Cerebellar nuclear complex (tissue), 1 donor: ENCODE results near the gene CCDC102B.
"Not testable (repeated sequence)": the region's sequence is repeated elsewhere in the genome, so short reads cannot be mapped to it uniquely, and the experiment has no call there.

ENCODE experiments used
- DNase-seq, 2 experiments: peaks; one replicate each; lab custom pipeline; 2025; lab: John Stamatoyannopoulos, UW

CCDC102B gene

GRCh38 chr18:68909579-68909978 is 111.7 kb downstream of the CCDC102B start:
- DNase-seq: no peak

DNA sequence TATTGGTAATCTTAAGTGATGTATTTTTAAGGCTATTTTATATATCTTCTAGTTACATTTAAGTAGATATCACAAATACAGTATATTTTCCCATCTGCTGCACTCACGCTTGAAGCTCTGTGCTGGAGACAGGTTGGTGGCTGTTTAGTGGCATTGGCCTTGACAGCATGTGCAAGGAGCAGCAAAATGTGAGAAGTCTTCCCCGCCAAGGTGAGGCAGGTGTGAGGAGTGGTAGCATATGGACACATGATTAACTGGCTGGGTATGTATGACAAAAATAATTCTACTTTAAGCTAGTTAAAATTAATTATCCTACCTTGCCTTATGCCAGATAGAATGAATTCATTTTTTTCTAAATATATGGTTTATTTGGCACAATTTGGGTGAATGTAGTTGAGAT is 117.2 kb downstream of the CCDC102B start:
- DNase-seq: peak in 1 of 2 experiments; percentile 16

DNA sequence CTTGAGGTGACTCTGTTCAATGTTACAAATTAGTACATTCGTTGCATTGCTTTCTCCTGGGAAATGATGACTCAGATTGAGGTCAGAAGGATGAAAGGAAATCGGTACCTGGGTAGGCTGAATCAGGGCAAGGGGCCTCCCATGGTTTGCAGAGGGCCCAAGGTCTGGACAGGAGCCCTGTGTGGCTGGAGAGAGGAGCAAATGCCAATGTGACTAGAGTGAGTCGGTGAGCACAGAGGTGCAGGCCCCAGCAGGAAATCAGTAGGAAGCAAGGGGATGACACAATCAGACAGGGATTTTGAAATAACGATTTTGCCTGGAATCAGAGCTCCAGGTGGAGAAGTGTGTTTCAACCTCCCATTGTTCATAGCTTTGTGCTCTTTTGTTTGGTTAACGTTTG is 118.9 kb downstream of the CCDC102B start:
- no peak for DNase-seq

DNA sequence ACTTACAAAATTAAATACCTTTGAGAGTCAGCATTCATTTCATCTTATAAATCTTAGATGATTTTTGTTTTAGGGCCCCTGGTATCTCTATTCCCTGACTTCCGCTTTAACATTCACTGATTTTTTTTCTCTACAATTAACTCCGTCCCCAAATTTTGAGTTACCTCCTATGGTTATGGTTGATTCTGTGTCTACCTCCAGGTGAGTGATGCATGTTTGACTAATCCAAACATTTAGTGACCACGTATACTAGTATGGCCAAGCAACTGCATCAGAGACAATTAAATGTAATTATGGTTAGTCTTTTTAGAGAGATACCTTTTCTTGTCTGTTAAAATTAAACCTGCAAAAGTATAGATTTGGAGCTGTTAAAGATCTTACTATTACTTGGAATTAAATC is 120.3 kb downstream of the CCDC102B start:
- DNase-seq: no peak

DNA sequence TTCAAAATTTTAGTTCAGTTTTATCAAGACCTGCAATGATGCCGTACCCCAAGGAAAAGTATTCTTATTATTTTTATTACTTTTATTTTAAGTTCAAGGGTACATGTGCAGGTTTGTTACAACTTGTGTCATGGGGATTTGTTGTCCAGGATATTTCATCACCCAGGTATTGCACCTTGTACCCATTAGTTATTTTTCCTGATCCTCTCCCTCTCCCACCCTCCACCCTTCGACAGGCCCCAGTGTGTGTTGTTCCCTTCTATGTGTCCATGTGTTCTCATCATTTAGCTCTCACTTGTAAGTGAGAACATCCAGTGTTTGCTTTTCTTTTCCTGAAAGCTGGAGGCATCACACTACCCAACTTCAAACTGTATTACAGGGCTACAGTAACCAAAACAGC is 122.0 kb downstream of the CCDC102B start:
- DNase-seq: no peak

DNA sequence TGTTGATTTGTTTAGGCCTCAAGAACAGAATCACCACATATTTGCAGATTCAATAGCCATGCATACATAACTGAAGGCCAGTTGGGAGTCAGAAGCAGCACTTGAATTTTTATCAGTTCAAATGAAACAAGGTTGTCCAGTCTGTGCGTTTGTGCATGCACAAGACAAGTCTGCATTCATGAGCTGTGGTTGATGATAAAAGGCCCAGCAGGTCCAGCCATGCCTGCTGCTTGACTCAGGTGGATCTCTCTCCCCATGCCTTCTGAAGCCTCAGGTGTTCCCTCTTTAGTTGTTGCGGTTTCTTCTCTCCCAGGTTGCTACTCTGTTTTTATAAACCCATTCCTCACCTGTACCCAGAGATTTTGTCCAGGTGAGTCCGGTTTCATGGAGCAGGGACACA is 124.5 kb downstream of the CCDC102B start:
- DNase-seq: no peak

GRCh38 chr18:68925268-68925667 is 127.4 kb downstream of the CCDC102B start:
- no peak for DNase-seq

DNA sequence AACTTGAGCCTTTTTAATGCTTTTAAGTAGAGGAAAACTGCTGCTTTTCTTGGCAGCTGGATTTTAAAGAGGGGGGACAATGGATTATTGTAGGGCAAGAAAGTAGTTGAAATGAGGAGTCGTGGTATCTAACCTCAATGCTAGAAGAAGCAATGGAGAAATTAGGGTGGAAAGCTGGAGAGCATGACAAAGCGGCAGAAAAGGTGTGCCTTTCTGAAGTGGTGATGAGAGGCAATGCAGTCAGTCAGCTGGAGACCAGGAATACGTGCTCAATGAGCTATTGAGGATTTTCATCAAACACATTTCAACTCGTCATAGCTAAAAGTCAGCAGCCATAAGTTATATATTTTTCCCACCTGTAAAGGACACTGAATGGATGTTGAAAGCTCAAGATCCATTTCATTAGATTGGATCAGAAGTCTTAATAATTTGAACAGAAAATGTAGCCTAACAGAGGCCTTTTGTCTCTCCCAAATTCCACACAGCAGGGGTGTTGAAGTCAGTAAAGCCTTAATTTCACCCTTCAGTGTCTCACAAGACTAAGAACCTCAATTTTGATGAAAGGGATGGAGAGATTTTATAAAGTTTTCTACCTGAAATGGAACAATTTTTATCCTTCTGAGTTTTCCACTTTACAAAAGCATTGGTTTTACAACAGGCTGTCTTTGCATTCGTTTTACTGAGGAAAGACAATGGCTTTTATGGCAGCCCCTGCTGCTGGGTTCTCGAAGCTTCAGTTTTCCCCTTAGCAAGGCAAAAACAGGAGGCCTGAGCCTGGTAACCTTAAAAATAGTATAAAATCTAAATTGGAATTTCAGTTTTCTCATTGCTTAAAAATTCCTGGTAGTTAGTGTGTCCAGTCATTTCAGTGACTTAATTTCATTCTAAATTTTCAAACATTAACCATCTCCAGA is 131.1 kb downstream of the CCDC102B start:
- no peak for DNase-seq

- no peak for DNase-seq
Measured at GRCh38 chr18:68935686-68936085, 137.8 kb downstream of the CCDC102B start.

GRCh38 chr18:68937029-68937599 is 139.2 kb downstream of the CCDC102B start:
- DNase-seq: no peak

DNA sequence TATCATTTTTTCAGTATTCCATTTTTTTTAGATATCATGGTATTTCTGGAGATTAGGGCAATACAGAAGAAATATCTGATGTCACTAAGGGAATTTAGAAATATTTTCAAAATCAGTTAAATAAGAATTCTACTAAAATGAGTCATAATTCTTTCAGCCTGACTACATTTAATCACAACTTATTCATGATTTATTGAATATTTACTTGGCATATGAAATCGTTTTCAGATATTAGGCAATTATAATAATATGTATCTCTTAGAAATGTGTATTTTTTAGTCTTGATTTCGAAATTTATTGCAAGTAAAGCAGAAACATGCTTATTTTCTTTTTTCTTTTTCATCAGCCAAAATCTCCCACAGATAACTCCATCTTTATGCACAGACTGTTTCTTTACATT is 142.2 kb downstream of the CCDC102B start:
- no peak for DNase-seq

- no peak for DNase-seq
Measured at GRCh38 chr18:68940754-68941153, 142.9 kb downstream of the CCDC102B start.

DNA sequence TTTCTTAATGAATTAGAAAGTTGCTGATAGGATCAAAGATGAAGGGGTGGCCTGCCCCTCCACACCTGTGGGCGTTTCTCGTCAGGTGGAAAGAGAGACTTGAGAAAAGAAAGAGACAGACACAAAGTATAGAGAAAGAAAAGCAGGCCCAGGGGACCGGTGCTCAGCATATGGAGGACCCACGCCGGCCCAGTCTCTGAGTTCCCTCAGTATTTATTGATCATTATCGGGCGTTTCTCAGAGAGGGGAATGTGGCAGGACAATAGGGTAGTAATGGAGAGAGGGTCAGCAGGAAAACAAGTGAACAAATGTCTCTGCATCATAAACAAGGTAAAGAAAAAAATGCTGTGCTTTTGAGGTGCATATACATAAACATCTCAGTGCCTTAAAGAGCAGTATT is 144.3 kb downstream of the CCDC102B start:
- no peak for DNase-seq

GRCh38 chr18:68943861-68944260 is 146.0 kb downstream of the CCDC102B start:
- DNase-seq: not testable (repeated sequence)

GRCh38 chr18:68944330-68944729 is 146.4 kb downstream of the CCDC102B start:
- DNase-seq: no peak

- no peak for DNase-seq
Measured at GRCh38 chr18:68944826-68945225, 146.9 kb downstream of the CCDC102B start.

DNA sequence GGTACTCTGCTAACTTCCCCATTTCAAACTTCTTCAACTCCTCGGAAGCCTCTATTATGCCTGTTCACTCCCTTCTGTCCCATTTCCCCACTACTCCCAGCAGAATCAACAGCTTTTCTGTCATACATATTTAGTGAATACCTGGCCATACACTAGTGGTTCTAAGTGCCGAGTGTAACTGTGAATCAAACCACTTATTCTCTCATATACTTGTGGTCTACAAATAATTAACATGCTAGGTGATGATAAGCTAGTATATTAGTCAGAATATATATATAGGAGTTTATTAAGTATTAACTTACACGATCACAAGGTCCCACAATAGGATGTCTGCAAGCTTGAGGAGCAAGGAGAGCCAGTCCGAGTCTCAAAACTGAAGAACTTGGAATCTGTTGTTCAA is 150.7 kb downstream of the CCDC102B start:
- no peak for DNase-seq

GRCh38 chr18:68954738-68955137 is 156.9 kb downstream of the CCDC102B start:
- DNase-seq: no peak

GRCh38 chr18:68956650-68957049 is 158.8 kb downstream of the CCDC102B start:
- no peak for DNase-seq

DNA sequence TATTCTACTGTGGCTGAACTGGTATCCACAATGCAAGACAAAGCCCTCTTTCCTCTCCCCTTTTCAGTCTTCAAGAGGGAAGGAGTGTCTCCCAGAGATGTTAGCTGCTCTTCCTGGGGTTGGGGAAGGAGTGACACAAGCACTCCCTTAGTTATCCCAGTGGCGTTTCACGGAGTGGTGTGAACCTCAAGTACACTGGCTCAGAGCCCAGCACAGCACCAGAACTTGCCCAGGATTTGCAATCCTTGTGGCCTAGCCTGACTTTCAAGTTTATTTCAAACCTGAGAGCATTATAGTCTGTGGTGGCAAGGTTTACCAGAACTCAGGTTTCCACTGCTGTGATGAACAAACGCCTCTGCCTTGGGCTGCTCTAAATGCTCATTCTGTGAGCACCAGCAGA is 162.5 kb downstream of the CCDC102B start:
- no peak for DNase-seq

- no peak for DNase-seq
Measured at GRCh38 chr18:68962623-68963022, 164.7 kb downstream of the CCDC102B start.

DNA sequence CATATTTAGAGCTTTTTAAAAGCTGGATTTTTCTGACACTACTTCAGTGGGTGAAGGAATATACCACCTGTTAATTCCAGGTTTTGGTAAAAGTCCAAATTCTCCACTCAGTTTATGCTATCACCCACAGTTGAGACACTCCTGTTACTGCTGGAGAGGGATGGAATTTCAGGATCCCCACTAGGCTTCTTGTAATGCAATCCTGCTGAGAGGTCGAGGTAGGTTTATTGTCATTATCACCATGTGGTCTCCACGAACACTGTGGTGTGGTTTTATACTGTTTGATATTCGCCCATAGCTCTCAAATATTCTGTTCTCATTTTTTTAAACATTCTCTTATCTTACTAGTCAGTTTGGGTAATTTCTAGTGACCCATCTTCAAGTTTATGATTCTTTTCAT is 167.9 kb downstream of the CCDC102B start:
- no peak for DNase-seq

GRCh38 chr18:68969027-68969426 is 171.1 kb downstream of the CCDC102B start:
- DNase-seq: no peak

GRCh38 chr18:68972176-68972575 is 174.3 kb downstream of the CCDC102B start:
- no peak for DNase-seq
